Mucosa of stomach (tissue), 1 donor: ENCODE data around the gene TAF6.

Source experiments
- H3K27me3 ChIP-seq: one replicate; pipeline ENCODE4 v1.7.0; 2013; ENCODE audit warnings: mild to moderate bottlenecking, low read length; ENCODE audit not compliant: control insufficient read depth, insufficient read depth
- H3K36me3 ChIP-seq: one replicate; pipeline ENCODE4 v1.7.0; 2013; ENCODE audit warnings: low read length; ENCODE audit not compliant: control insufficient read depth, insufficient read depth
- H3K4me1 ChIP-seq: one replicate; pipeline ENCODE4 v1.7.0; 2013; ENCODE audit warnings: mild to moderate bottlenecking, low read length; ENCODE audit not compliant: control insufficient read depth, insufficient read depth
- H3K4me3 ChIP-seq: one replicate; pipeline ENCODE4 v1.7.0; 2013; ENCODE audit warnings: low read length
- H3K9ac ChIP-seq: one replicate; pipeline ENCODE4 v1.7.0; 2013; ENCODE audit warnings: mild to moderate bottlenecking, low read length, moderate library complexity
- H3K9me3 ChIP-seq: one replicate; pipeline ENCODE4 v1.7.0; 2013; ENCODE audit warnings: mild to moderate bottlenecking, low read length, moderate library complexity; ENCODE audit not compliant: control insufficient read depth
- donor health status: Pancreatic carcinoma.

TAF6 gene

GRCh38 chr7:100082978-100083377 is 36.2 kb downstream of the TAF6 start:
- H3K4me3 ChIP-seq = no peak overlapping the region
- H3K36me3 ChIP-seq = no peaks in the 10 kb centered on the region
- H3K9ac ChIP-seq = no peak overlapping the region
- no peaks in the 10 kb centered on the region for H3K9me3 ChIP-seq
- H3K4me1 ChIP-seq = peaks cover 27% of the 10 kb centered on the region
- H3K27me3 ChIP-seq = no peaks in the 10 kb centered on the region

- H3K4me1 ChIP-seq = peaks cover 31% of the 10 kb centered on the region
- no peaks in the 10 kb centered on the region for H3K9me3 ChIP-seq
- H3K9ac ChIP-seq = peak within 1 kb of the TSS; percentile 71
- no peak within 1 kb of the TSS for H3K4me3 ChIP-seq
- no peaks in the 10 kb centered on the region for H3K27me3 ChIP-seq
- no peaks in the 10 kb centered on the region for H3K36me3 ChIP-seq
Observed at GRCh38 chr7:100081535-100082102, 37.5 kb downstream of the TAF6 start, which contains the start of gene ZNF3. Gene ZNF3, minus strand, starts transcription at chr7:100081723. Its CDS starts 4,366 bp downstream, at chr7:100077357.

GRCh38 chr7:100080907-100081534 is 38.1 kb downstream of the TAF6 start:
- H3K4me1 ChIP-seq = peaks cover 31% of the 10 kb centered on the region
- H3K36me3 ChIP-seq = no peaks in the 10 kb centered on the region
- no peaks in the 10 kb centered on the region for H3K27me3 ChIP-seq
- H3K9ac ChIP-seq = peak overlapping the region; percentile 71
- no peaks in the 10 kb centered on the region for H3K9me3 ChIP-seq
- H3K4me3 ChIP-seq = no peak overlapping the region

- Histone ChIP-seq H3K9ac (peak overlapping the region; percentile 40), H3K9me3 (no peaks in the 10 kb centered on the region), H3K4me3 (no peak overlapping the region), H3K4me1 (peaks cover 31% of the 10 kb centered on the region), H3K36me3 (peaks cover 11% of the 10 kb centered on the region), H3K27me3 (no peaks in the 10 kb centered on the region)
Observed at GRCh38 chr7:100079024-100079560, 40.1 kb downstream of the TAF6 start.

GRCh38 chr7:100077205-100077604 is 42.0 kb downstream of the TAF6 start:
- Histone ChIP-seq H3K36me3 (peaks cover 16% of the 10 kb centered on the region), H3K9ac (no peak overlapping the region), H3K4me3 (no peak overlapping the region), H3K9me3 (peaks cover 8% of the 10 kb centered on the region), H3K4me1 (peaks cover 25% of the 10 kb centered on the region), H3K27me3 (no peaks in the 10 kb centered on the region)

- Histone ChIP-seq H3K4me1 (peaks cover 23% of the 10 kb centered on the region), H3K36me3 (peaks cover 33% of the 10 kb centered on the region), H3K27me3 (no peaks in the 10 kb centered on the region), H3K4me3 (no peak overlapping the region), H3K9ac (no peak overlapping the region), H3K9me3 (peaks cover 26% of the 10 kb centered on the region)
Observed at GRCh38 chr7:100075418-100075817, 43.7 kb downstream of the TAF6 start.

GRCh38 chr7:100074841-100075240 is 44.3 kb downstream of the TAF6 start:
- peaks cover 17% of the 10 kb centered on the region for H3K4me1 ChIP-seq
- H3K4me3 ChIP-seq = no peak overlapping the region
- H3K9me3 ChIP-seq = peaks cover 26% of the 10 kb centered on the region
- H3K27me3 ChIP-seq = no peaks in the 10 kb centered on the region
- H3K9ac ChIP-seq = no peak overlapping the region
- H3K36me3 ChIP-seq = peaks cover 37% of the 10 kb centered on the region

GRCh38 chr7:100072462-100072861 is 46.7 kb downstream of the TAF6 start:
- H3K4me1 ChIP-seq = peaks cover 6% of the 10 kb centered on the region
- peaks cover 37% of the 10 kb centered on the region for H3K36me3 ChIP-seq
- peaks cover 26% of the 10 kb centered on the region for H3K9me3 ChIP-seq

GRCh38 chr7:100071018-100071723 is 48.0 kb downstream of the TAF6 start:
- Histone ChIP-seq H3K4me3 (no peak overlapping the region), H3K27me3 (no peaks in the 10 kb centered on the region), H3K9me3 (peaks cover 26% of the 10 kb centered on the region), H3K36me3 (peaks cover 37% of the 10 kb centered on the region), H3K4me1 (no peaks in the 10 kb centered on the region), H3K9ac (no peak overlapping the region)

More at GRCh38 chr7:100072462-100072861, 46.7 kb downstream of the TAF6 start:
- no peaks in the 10 kb centered on the region for H3K27me3 ChIP-seq
- H3K4me3 ChIP-seq = no peak overlapping the region
- no peak overlapping the region for H3K9ac ChIP-seq

GRCh38 chr7:100069991-100070390 is 49.2 kb downstream of the TAF6 start:
- Histone ChIP-seq H3K4me3 (no peak overlapping the region), H3K36me3 (peaks cover 27% of the 10 kb centered on the region), H3K4me1 (peaks cover 5% of the 10 kb centered on the region), H3K9me3 (peaks cover 26% of the 10 kb centered on the region), H3K9ac (no peak overlapping the region), H3K27me3 (no peaks in the 10 kb centered on the region)

GRCh38 chr7:100066953-100067352 is 52.2 kb downstream of the TAF6 start:
- Histone ChIP-seq H3K4me3 (no peak overlapping the region), H3K9ac (no peak overlapping the region), H3K27me3 (no peaks in the 10 kb centered on the region), H3K4me1 (peaks cover 5% of the 10 kb centered on the region), H3K9me3 (peaks cover 16% of the 10 kb centered on the region), H3K36me3 (peaks cover 19% of the 10 kb centered on the region)
